Heart left ventricle (tissue), 16 donors: ENCODE data around the gene PPM1F. TPM values are rescaled to one million over a fixed set of nuclear protein-coding genes. Genes with fewer than 3 reads are reported as not detected.
"Not testable (repeated sequence)": the region's sequence is repeated elsewhere in the genome, so short reads cannot be mapped to it uniquely, and the experiment has no call there.

ENCODE experiments used
- ATAC-seq, 4 donors: fragments of 200-7000 bp; cut with Tn5 transposase; one replicate each; pipeline ENCODE4 v1.9.1; 2020 to 2022; ENCODE audit warnings: moderate library complexity in 4 of 4, mild to moderate bottlenecking in 3 of 4, moderate number of reproducible peaks in 1 of 4
- DNase-seq, 5 donors: peaks; one replicate each; pipeline ENCODE4 v3.0.0-alpha.2; 2020
- H3K27ac ChIP-seq, 12 donors: fragments of 200-600 bp; sonication (generic) in 4 of 12; one replicate each; pipeline versions ENCODE4 v1.5.0 to v1.8.0; 2016 to 2022; ENCODE audit warnings: mild to moderate bottlenecking in 2 of 12
- H3K27me3 ChIP-seq, 9 donors: fragments of 200-600 bp; sonication (generic) in 2 of 9; one replicate each; pipeline versions ENCODE4 v1.5.1 to v1.8.0; 2016 to 2022; ENCODE audit warnings: mild to moderate bottlenecking in 3 of 9
- H3K36me3 ChIP-seq, 9 donors: fragments of 200-600 bp; sonication (generic) in 2 of 9; one replicate each; pipeline versions ENCODE4 v1.5.0 to v1.8.0; 2018 to 2022; ENCODE audit warnings: mild to moderate bottlenecking in 2 of 9
- H3K4me1 ChIP-seq, 12 donors: fragments of 200-600 bp; sonication (generic) in 4 of 12; one replicate each; pipeline versions ENCODE4 v1.5.0 to v1.8.0; 2016 to 2022; ENCODE audit warnings: mild to moderate bottlenecking in 3 of 12
- H3K4me3 ChIP-seq, 12 donors: fragments of 200-600 bp; sonication (generic) in 4 of 12; one replicate each; pipeline versions ENCODE4 v1.5.0 to v1.8.0; 2017 to 2022; ENCODE audit warnings: mild to moderate bottlenecking in 9 of 12, moderate library complexity in 4 of 12
- H3K9me3 ChIP-seq, 12 donors: fragments of 200-600 bp; sonication (generic) in 4 of 12; one replicate each; pipeline versions ENCODE4 v1.5.0 to v1.8.0; 2016 to 2022; ENCODE audit warnings: mild to moderate bottlenecking in 1 of 12
- CTCF ChIP-seq, 12 donors: fragments of 200-600 bp; sonication (generic) in 4 of 12; IDR thresholded peaks; one replicate each; pipeline versions ENCODE4 v1.5.0 to v1.8.0; 2018 to 2022; ENCODE audit warnings: antibody characterized with exemption in 12 of 12, mild to moderate bottlenecking in 5 of 12
- POLR2A ChIP-seq, 2 donors: fragments of 450-650 bp; IDR thresholded peaks; one replicate each; pipeline ENCODE4 v1.6.1; 2017; ENCODE audit warnings: antibody characterized with exemption in 2 of 2, mild to moderate bottlenecking in 2 of 2, moderate library complexity in 2 of 2
- WGBS, 4 donors: extraction: QIAGEN DNeasy Blood & Tissue Kit in 2 of 4; methylation state at CpG; one replicate each; pipeline versions ENCODE4 v1.1.5 to v1.1.7; 2013 to 2018; 5-methylcytosine and 5-hydroxymethylcytosine counted together
- intact Hi-C, 10 donors: fragments of 100-400 bp; cut with DNase I; formaldehyde crosslinking; loops; one replicate each; pipeline versions ENCODE4 v1.11.1 to v1.14.2; 2022
- polyA plus RNA-seq, 2 donors: library from polyadenylated mRNA; stranded (reverse); fragments of 200-250 nt; gene quantifications; one replicate each; pipeline ENCODE4 v1.2.3, GENCODE V29; 2013
- total RNA-seq, 9 donors: library from RNA; depleted of rRNA in 2 of 9; stranded (reverse); fragments of >200 nt in 2 of 9; fragmentation: NEBNext Ultra II Directional in 3 of 9; extraction: Animal tissue kit (Norgen Biotek cat#: 25700) in 3 of 9; gene quantifications; one replicate each; pipeline versions ENCODE4 v1.1.0 to v1.2.4, GENCODE V29; 2016 to 2023
- donor health status: ischemic (EF 13 %, LVEDD 7.1; RV severe dilation, severe dysfunction).
- donor health status: healthy with polysubstance abuse.
- donor health status: DM: no; HTN: yes; CAD: no.
- donor health status: DM: no; HTN: no; CAD: no.
- donor health status: ischemic (EF 25% LVEDD 6.9; RV normal size, moderate dysfunction).
- donor health status: ischemic (EF 25% LVEDD 5.7; RV mildly dilated, moderate dysfunction).
- donor health status: healthy.
- donor health status: DM: yes; HTN: yes; CAD: no.
- donor health status: ischemic (EF 35%, LVEDD 5.7; RV mildly dilated, moderate dysfunction).
- donor health status: nonischemic (EF 11% LVEDD 7.7; RV severe dilation, severe dysfunction).
- donor health status: DM: yes; HTN: yes; CAD: no.
- donor health status: PGD.
- donor health status: ischemic (EF 29% LVEDD 5.4; RV normal size, mild dysfunction).
- donor health status: nonischemic (EF 23%, LVEDD 6.1; RV moderate dilation, normal function).

PPM1F gene
- total and polyA plus RNA-seq, 11 donors: 12.1 to 51.1 (median 20.2) TPM

DNA sequence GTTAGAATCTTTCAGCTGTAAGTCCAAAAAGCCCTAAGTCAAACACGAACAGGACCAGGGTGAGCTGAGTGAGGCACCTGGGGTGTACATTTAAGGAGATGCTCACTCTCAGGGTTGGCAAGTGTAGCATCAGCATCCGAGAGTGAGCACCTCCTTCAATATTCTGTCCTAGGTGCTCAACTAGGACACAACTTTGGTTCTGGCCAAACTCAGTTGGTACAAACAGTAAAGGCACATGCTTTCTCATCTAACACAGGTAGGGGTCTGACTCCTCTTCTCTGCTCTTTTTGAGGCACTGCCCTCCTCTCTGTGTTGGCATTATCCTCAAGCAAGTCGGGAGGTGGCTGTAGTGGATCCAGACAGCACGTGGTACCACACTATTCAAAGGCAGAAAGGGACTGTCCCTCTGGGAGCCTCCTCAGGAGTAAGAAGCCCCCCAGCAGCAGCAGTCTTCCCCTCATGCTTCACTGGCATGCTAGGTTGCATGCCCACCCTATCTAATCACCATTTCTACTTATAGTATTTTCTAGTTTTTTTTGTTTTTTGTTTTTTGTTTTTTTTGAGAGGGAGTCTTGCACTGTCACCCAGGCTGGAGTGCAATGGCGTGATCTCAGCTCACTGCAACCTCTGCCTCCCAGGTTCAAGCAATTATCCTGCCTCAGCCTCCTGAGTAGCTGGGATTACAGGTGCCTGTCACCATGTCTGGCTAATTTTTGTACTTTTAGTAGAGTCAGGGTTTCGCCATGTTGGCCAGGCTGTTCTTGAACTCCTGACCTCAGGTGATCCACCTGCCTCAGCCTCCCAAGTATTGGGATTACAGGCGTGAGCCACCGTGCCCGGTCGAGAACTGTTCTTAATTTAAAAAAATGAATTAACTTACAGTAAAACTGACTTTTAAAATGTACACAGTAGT lies 70.6 kb downstream of the PPM1F start:
- intact Hi-C loops: no loop called here
- Histone ChIP-seq H3K27me3 (no peaks in the 10 kb centered on the region), H3K4me1 (peaks cover 0 to 2% (median 0%) of the 10 kb centered on the region in 12 donors), H3K9me3 (no peaks in the 10 kb centered on the region), H3K36me3 (no peaks in the 10 kb centered on the region), H3K27ac (no peak overlapping the region), H3K4me3 (no peak overlapping the region)
- DNase-seq: no peak
- WGBS, 4 donors: 90 to 94% (median 92%) methylated on average over 10 of the region's 10 CpGs
- TF ChIP-seq CTCF (IDR thresholded peaks at IDR 0.05): no peak
- TF ChIP-seq POLR2A (IDR thresholded peaks at IDR 0.05): no peak
- no peak for ATAC-seq

GRCh38 chr22:21876486-21877176 lies 76.0 kb downstream of the PPM1F start:
- H3K9me3 ChIP-seq: no peaks in the 10 kb centered on the region
- H3K4me1 ChIP-seq: peaks cover 0 to 9% (median 0%) of the 10 kb centered on the region in 12 donors
- H3K36me3 ChIP-seq: no peaks in the 10 kb centered on the region
- intact Hi-C loops: loop anchor here in 2 of 10 donors (5.0 to 10.0 kb wide), 2 partner anchors 48 to 56 kb away; no protein-coding TSS in a partner anchor
- no peak for TF ChIP-seq POLR2A (IDR thresholded peaks at IDR 0.05)
- TF ChIP-seq CTCF (IDR thresholded peaks at IDR 0.05): no peak
- H3K4me3 ChIP-seq: no peak overlapping the region
- ATAC-seq: no peak
- 58 to 66% (median 64%) methylated on average over 4 of the region's 4 CpGs for WGBS, 4 donors
- no peak for DNase-seq
- no peak overlapping the region for H3K27ac ChIP-seq
- no peaks in the 10 kb centered on the region for H3K27me3 ChIP-seq

- not testable (repeated sequence) for H3K27ac ChIP-seq, H3K4me3 ChIP-seq, H3K4me1 ChIP-seq, ATAC-seq, DNase-seq, H3K36me3 ChIP-seq, H3K9me3 ChIP-seq, H3K27me3 ChIP-seq
- intact Hi-C loops: loop anchor here in 2 of 10 donors (5.0 to 10.0 kb wide), 2 partner anchors 50 to 57 kb away; no protein-coding TSS in a partner anchor
- WGBS, 4 donors: 83 to 92% (median 89%) methylated on average over 4 of the region's 4 CpGs
Measured at GRCh38 chr22:21874953-21875352, 77.7 kb downstream of the PPM1F start.

GRCh38 chr22:21873619-21874018 lies 79.0 kb downstream of the PPM1F start:
- H3K9me3 ChIP-seq: no peaks in the 10 kb centered on the region
- ATAC-seq (no peak), DNase-seq (no peak)
- H3K36me3 ChIP-seq: no peaks in the 10 kb centered on the region
- no peak overlapping the region for H3K4me3 ChIP-seq
- 95 to 97% (median 96%) methylated on average over 7 of the region's 7 CpGs for WGBS, 4 donors
- no peak overlapping the region for H3K27ac ChIP-seq
- intact Hi-C loops: loop anchor here in 2 of 10 donors (2.0 to 10.0 kb wide), 2 partner anchors 51 to 75 kb away; no protein-coding TSS in a partner anchor
- no peak for TF ChIP-seq POLR2A (IDR thresholded peaks at IDR 0.05)
- TF ChIP-seq CTCF (IDR thresholded peaks at IDR 0.05): no peak
- H3K4me1 ChIP-seq: peaks cover 0 to 12% (median under 1%) of the 10 kb centered on the region in 12 donors
- H3K27me3 ChIP-seq: no peaks in the 10 kb centered on the region

GRCh38 chr22:21872741-21873140 lies 79.9 kb downstream of the PPM1F start:
- 96 to 100% (median 97%) methylated on average over 4 of the region's 4 CpGs for WGBS, 4 donors
- H3K9me3 ChIP-seq, H3K27ac ChIP-seq, H3K4me3 ChIP-seq, DNase-seq, H3K36me3 ChIP-seq, ATAC-seq, H3K27me3 ChIP-seq: not testable (repeated sequence)
- peaks cover 0 to 20% (median 8%) of the 10 kb centered on the region in 12 donors for H3K4me1 ChIP-seq
- intact Hi-C loops: loop anchor here in 2 of 10 donors (2.0 to 10.0 kb wide), 2 partner anchors 52 to 74 kb away; no protein-coding TSS in a partner anchor
